ENCODE measurements around the gene PRSS2.

PRSS2 gene

GRCh38 chr7:142801601-142802295 is 31.0 kb downstream of the PRSS2 start:
- no peak for DNase-seq (ENCODE audit: low read depth)

GRCh38 chr7:142802301-142802700 is 31.5 kb downstream of the PRSS2 start:
- DNase-seq (ENCODE audit: low read depth) = no peak

GRCh38 chr7:142803901-142804300 is 33.1 kb downstream of the PRSS2 start:
- no peak for DNase-seq (ENCODE audit: low read depth)

- DNase-seq (ENCODE audit: low read depth) = no peak
Observed at GRCh38 chr7:142804728-142805207, 34.0 kb downstream of the PRSS2 start.

GRCh38 chr7:142805350-142806021 is 34.7 kb downstream of the PRSS2 start:
- DNase-seq (ENCODE audit: low read depth) = no peak

- DNase-seq (ENCODE audit: low read depth) = no peak
Observed at GRCh38 chr7:142806022-142806356, 35.2 kb downstream of the PRSS2 start.

- no peak for DNase-seq (ENCODE audit: low read depth)
Observed at GRCh38 chr7:142806957-142807356, 36.2 kb downstream of the PRSS2 start.

GRCh38 chr7:142807855-142808460 is 37.2 kb downstream of the PRSS2 start:
- DNase-seq (ENCODE audit: low read depth) = no peak

GRCh38 chr7:142808461-142808801 is 37.7 kb downstream of the PRSS2 start:
- DNase-seq (ENCODE audit: low read depth) = no peak

GRCh38 chr7:142808802-142809583 is 38.2 kb downstream of the PRSS2 start:
- DNase-seq (ENCODE audit: low read depth) = peak; percentile 87

- DNase-seq (ENCODE audit: low read depth) = no peak
Observed at GRCh38 chr7:142809671-142810070, 38.9 kb downstream of the PRSS2 start.

- no peak for DNase-seq (ENCODE audit: low read depth)
Observed at GRCh38 chr7:142811154-142811737, 40.5 kb downstream of the PRSS2 start.

GRCh38 chr7:142812437-142813215 is 41.9 kb downstream of the PRSS2 start:
- no peak for DNase-seq (ENCODE audit: low read depth)

- no peak for DNase-seq (ENCODE audit: low read depth)
Observed at GRCh38 chr7:142813226-142813625, 42.5 kb downstream of the PRSS2 start.

GRCh38 chr7:142813699-142814098 is 42.9 kb downstream of the PRSS2 start:
- DNase-seq (ENCODE audit: low read depth) = no peak

GRCh38 chr7:142814451-142814850 is 43.7 kb downstream of the PRSS2 start:
- no peak for DNase-seq (ENCODE audit: low read depth)

- DNase-seq (ENCODE audit: low read depth) = no peak
Observed at GRCh38 chr7:142815134-142815533, 44.4 kb downstream of the PRSS2 start.

- no peak for DNase-seq (ENCODE audit: low read depth)
Observed at GRCh38 chr7:142817506-142817905, 46.7 kb downstream of the PRSS2 start.

- DNase-seq (ENCODE audit: low read depth) = no peak
Observed at GRCh38 chr7:142819530-142819929, 48.8 kb downstream of the PRSS2 start.

GRCh38 chr7:142822714-142823113 is 51.9 kb downstream of the PRSS2 start:
- no peak for DNase-seq (ENCODE audit: low read depth)
